Upper lobe of right lung (tissue), 1 donor: ENCODE data around the gene PCGF1. TPM values are rescaled to one million over a fixed set of nuclear protein-coding genes. Genes with fewer than 3 reads are reported as not detected.
A peak's percentile ranks its signal among the peaks of the same experiment; 100 is the strongest.

Source experiments
- ATAC-seq: fragments of 200-7000 bp; cut with Tn5 transposase; one replicate; pipeline ENCODE4 v1.9.1; 2020; ENCODE audit warnings: mild to moderate bottlenecking, moderate library complexity
- DNase-seq: peaks from one replicate; pipeline ENCODE4 v3.0.0-alpha.2; 2020
- H3K27ac ChIP-seq: fragments of 200-600 bp; one replicate; pipeline ENCODE4 v1.8.0; 2022
- H3K27me3 ChIP-seq: fragments of 200-600 bp; one replicate; pipeline ENCODE4 v1.8.0; 2022; ENCODE audit warnings: mild to moderate bottlenecking
- H3K36me3 ChIP-seq: fragments of 200-600 bp; one replicate; pipeline ENCODE4 v1.8.0; 2022
- H3K4me1 ChIP-seq: fragments of 200-600 bp; one replicate; pipeline ENCODE4 v1.8.0; 2022
- H3K4me3 ChIP-seq: fragments of 200-600 bp; one replicate; pipeline ENCODE4 v1.8.0; 2022; ENCODE audit warnings: mild to moderate bottlenecking
- H3K9me3 ChIP-seq: fragments of 200-600 bp; one replicate; pipeline ENCODE4 v1.8.0; 2022
- CTCF ChIP-seq: fragments of 200-600 bp; IDR thresholded peaks from one replicate; pipeline ENCODE4 v1.8.0; 2022; ENCODE audit warnings: antibody characterized with exemption
- intact Hi-C: fragments of 100-400 bp; cut with DNase I; formaldehyde crosslinking; loops from one replicate; pipeline ENCODE4 v1.11.0; 2022
- total RNA-seq: library from RNA; stranded (reverse); fragmentation: NEBNext Ultra II Directional; extraction: Animal tissue kit (Norgen Biotek cat#: 25700); gene quantifications from one replicate; pipeline ENCODE4 v1.2.1, GENCODE V29; 2021
- donor health status: DM: no; HTN: yes; CAD: no; lungs with severe emphysema.

PCGF1 gene
- total RNA-seq, 1 donor from 2014 or later: 30.1 TPM

- DNase-seq: no peak
- peaks cover 35% of the 10 kb centered on the region for H3K4me1 ChIP-seq
- intact Hi-C loops: no loop called here
- no peak for TF ChIP-seq CTCF
- peak overlapping the region; percentile 90 for H3K4me3 ChIP-seq
- H3K9me3 ChIP-seq: no peaks in the 10 kb centered on the region
- H3K27me3 ChIP-seq: no peaks in the 10 kb centered on the region
- H3K27ac ChIP-seq: peak overlapping the region; percentile 80
- ATAC-seq: no peak
- H3K36me3 ChIP-seq: peaks cover 22% of the 10 kb centered on the region
These were observed 48.5 kb downstream of the PCGF1 start for GRCh38 chr2:74458938-74459363.

- peak within 1 kb of the TSS; percentile 97 for H3K27ac ChIP-seq
- ATAC-seq (peak; percentile 94), DNase-seq (peak; percentile 99)
- no peaks in the 10 kb centered on the region for H3K9me3 ChIP-seq
- TF ChIP-seq CTCF: no peak
- H3K27me3 ChIP-seq: no peaks in the 10 kb centered on the region
- H3K4me1 ChIP-seq: peaks cover 33% of the 10 kb centered on the region
- H3K36me3 ChIP-seq: peaks cover 22% of the 10 kb centered on the region
- peak within 1 kb of the TSS; percentile 90 for H3K4me3 ChIP-seq
- intact Hi-C loops: no loop called here
These were observed 49.2 kb downstream of the PCGF1 start, which contains the start of gene WBP1 for GRCh38 chr2:74458132-74458937. Gene WBP1 (plus strand): TSS chr2:74458438. CDS start chr2:74458603, 165 bp downstream.

GRCh38 chr2:74457549-74458131, 49.9 kb downstream of the PCGF1 start:
- Histone ChIP-seq H3K36me3 (peaks cover 17% of the 10 kb centered on the region), H3K4me3 (peak overlapping the region; percentile 90), H3K4me1 (peaks cover 33% of the 10 kb centered on the region), H3K27ac (peak overlapping the region; percentile 97), H3K27me3 (no peaks in the 10 kb centered on the region), H3K9me3 (no peaks in the 10 kb centered on the region)
- ATAC-seq: peak; percentile 43
- intact Hi-C loops: no loop called here
- no peak for TF ChIP-seq CTCF
- peak; percentile 87 for DNase-seq

- ATAC-seq: no peak
These were observed 50.4 kb downstream of the PCGF1 start for GRCh38 chr2:74457129-74457548.

More at GRCh38 chr2:74457129-74457548, 50.4 kb downstream of the PCGF1 start:
- peak overlapping the region; percentile 90 for H3K4me3 ChIP-seq
- no peaks in the 10 kb centered on the region for H3K27me3 ChIP-seq
- peaks cover 12% of the 10 kb centered on the region for H3K36me3 ChIP-seq
- no peak for TF ChIP-seq CTCF
- H3K27ac ChIP-seq: peak overlapping the region; percentile 97
- peaks cover 33% of the 10 kb centered on the region for H3K4me1 ChIP-seq
- intact Hi-C loops: no loop called here
- DNase-seq: no peak
- H3K9me3 ChIP-seq: no peaks in the 10 kb centered on the region

Other genes starting within 250 kb of the PCGF1 start
- gene SLC4A5, start 164.3 kb downstream of the PCGF1 start, total RNA-seq: 3.2 TPM
- 140 TPM for gene DCTN1, start 127.4 kb downstream of the PCGF1 start, total RNA-seq
- gene C2orf81, start 86.1 kb downstream of the PCGF1 start, total RNA-seq: 2.1 TPM
- gene WDR54, start 86.0 kb downstream of the PCGF1 start, total RNA-seq: 8.4 TPM
- gene RTKN, start 65.8 kb downstream of the PCGF1 start, total RNA-seq: 32.3 TPM
- gene INO80B, start 52.6 kb downstream of the PCGF1 start, total RNA-seq: 30.2 TPM
- gene WBP1, start 49.3 kb downstream of the PCGF1 start, total RNA-seq: 57.5 TPM
- 51.6 TPM for gene MOGS, start 42.3 kb downstream of the PCGF1 start, total RNA-seq
- gene MRPL53, start 35.0 kb downstream of the PCGF1 start, total RNA-seq: 73.1 TPM
- gene CCDC142, start 24.7 kb downstream of the PCGF1 start, total RNA-seq: 16.1 TPM
- gene TTC31, start 24.6 kb downstream of the PCGF1 start, total RNA-seq: 23.4 TPM
- 1.8 TPM for gene LBX2, start 8.1 kb downstream of the PCGF1 start, total RNA-seq
- gene TLX2, start 6.8 kb upstream of the PCGF1 start, total RNA-seq: not detected
- not detected for gene DQX1, start 18.5 kb upstream of the PCGF1 start, total RNA-seq
- gene AUP1, start 22.0 kb upstream of the PCGF1 start, total RNA-seq: 119 TPM
- gene HTRA2, start 22.2 kb upstream of the PCGF1 start, total RNA-seq: 31.4 TPM
- gene LOXL3, start 46.2 kb upstream of the PCGF1 start, total RNA-seq: 8.1 TPM
- gene DOK1, start 47.0 kb upstream of the PCGF1 start, total RNA-seq: 35.7 TPM
- gene M1AP, start 140.6 kb upstream of the PCGF1 start, total RNA-seq: 1.4 TPM
- gene SEMA4F, start 146.6 kb upstream of the PCGF1 start, total RNA-seq: 9.0 TPM